Upper lobe of left lung (tissue), 4 donors: ENCODE results near the gene FUT8.

Source experiments
- POLR2A ChIP-seq, 4 donors: fragments of 450-650 bp; IDR thresholded peaks; one replicate each; pipeline ENCODE4 v1.5.1; 2016 to 2017; ENCODE audit warnings: antibody characterized with exemption in 4 of 4, mild to moderate bottlenecking in 2 of 4
- POLR2AphosphoS5 ChIP-seq, 2 donors: sonication (generic); formaldehyde crosslinking; IDR thresholded peaks; one replicate each; pipeline ENCODE4 v1.5.1; 2017; ENCODE audit warnings: antibody characterized with exemption in 2 of 2
- TF ChIP-seq, protein P1 (sequence below), 6 experiments: fragments of 450-650 bp in 4 of 6; fragments of 200-600 bp in 2 of 6; sonication (generic) in 2 of 6; IDR thresholded peaks; one replicate each; pipeline ENCODE4 v1.5.1; 2016 to 2019; ENCODE audit warnings: antibody characterized with exemption in 6 of 6

DNA sequence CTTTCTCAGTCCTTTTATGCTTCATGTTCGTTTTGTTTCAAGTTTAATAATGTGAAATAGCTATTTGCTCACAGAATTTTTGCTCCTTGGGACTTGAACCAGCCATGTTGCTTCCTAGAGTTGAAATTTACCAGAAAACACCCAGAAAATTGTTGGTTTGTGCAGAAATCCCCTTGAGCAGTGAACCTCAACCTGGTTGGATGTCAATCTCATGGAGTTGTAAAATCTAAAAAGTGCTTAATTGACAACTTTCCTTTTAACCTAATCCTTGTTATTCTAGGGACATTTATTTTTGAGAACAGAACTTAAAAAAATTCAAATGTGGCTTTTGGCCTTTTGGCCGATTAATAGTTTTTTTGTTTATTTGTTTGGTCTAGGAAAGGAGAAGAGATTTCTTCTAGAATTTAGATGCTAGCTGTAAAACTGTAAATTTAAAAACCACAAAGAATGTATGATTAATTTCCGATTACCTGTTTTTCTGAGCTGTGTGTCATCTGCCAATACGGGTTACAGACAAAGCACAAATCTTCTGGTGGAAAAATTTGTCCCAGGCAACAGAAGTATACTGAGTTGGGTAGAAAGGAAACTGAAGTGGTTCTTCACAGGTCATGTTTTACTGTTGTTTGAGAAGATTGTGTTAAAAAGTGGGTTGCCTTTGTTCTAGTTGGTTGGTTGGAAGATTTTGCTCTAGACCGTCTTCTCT, 154.4 kb downstream of the FUT8 start:
- TF ChIP-seq POLR2A (IDR thresholded peaks at IDR 0.05) (no peak), POLR2AphosphoS5 (IDR thresholded peaks at IDR 0.05) (no peak)
- TF ChIP-seq, protein P1, sequence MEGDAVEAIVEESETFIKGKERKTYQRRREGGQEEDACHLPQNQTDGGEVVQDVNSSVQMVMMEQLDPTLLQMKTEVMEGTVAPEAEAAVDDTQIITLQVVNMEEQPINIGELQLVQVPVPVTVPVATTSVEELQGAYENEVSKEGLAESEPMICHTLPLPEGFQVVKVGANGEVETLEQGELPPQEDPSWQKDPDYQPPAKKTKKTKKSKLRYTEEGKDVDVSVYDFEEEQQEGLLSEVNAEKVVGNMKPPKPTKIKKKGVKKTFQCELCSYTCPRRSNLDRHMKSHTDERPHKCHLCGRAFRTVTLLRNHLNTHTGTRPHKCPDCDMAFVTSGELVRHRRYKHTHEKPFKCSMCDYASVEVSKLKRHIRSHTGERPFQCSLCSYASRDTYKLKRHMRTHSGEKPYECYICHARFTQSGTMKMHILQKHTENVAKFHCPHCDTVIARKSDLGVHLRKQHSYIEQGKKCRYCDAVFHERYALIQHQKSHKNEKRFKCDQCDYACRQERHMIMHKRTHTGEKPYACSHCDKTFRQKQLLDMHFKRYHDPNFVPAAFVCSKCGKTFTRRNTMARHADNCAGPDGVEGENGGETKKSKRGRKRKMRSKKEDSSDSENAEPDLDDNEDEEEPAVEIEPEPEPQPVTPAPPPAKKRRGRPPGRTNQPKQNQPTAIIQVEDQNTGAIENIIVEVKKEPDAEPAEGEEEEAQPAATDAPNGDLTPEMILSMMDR (IDR thresholded peaks at IDR 0.05): no peak
